HepG2 (cell line): ENCODE measurements around the gene SAPCD1. TPM values are rescaled to one million over a fixed set of nuclear protein-coding genes. Genes with fewer than 3 reads are reported as not detected.

Experiments
- CREB1 ChIP-seq, 2 experiments: fragments of 450-650 bp in 1 of 2; IDR thresholded peaks; 2 replicates each; pipeline ENCODE4 v1.6.1; 2016 to 2017; ENCODE audit warnings: control low read depth in 1 of 2, mild to moderate bottlenecking in 1 of 2, missing compliant biosample characterization in 1 of 2, missing genetic modification characterization in 1 of 2
- CSRNP2 ChIP-seq: sonication (generic); formaldehyde crosslinking; conservative IDR thresholded peaks from 2 replicates; pipeline ENCODE4 v1.8.0; 2022; ENCODE audit warnings: low read depth, missing genetic modification reagents
- ERF ChIP-seq: IDR thresholded peaks from 2 replicates; pipeline ENCODE4 v1.6.1; 2018; ENCODE audit warnings: missing biosample characterization, missing genetic modification reagents
- FOXC1 ChIP-seq: sonication (generic); formaldehyde crosslinking; IDR thresholded peaks from 2 replicates; pipeline ENCODE4 v1.8.0; 2022; ENCODE audit warnings: mild to moderate bottlenecking, missing genetic modification reagents, borderline replicate concordance
- GATAD2A ChIP-seq: IDR thresholded peaks from 2 replicates; pipeline ENCODE4 v1.6.1; 2016
- GFI1 ChIP-seq: sonication (generic); formaldehyde crosslinking; IDR thresholded peaks from 2 replicates; pipeline ENCODE4 v1.5.0; 2020; ENCODE audit warnings: missing genetic modification reagents, mild to moderate bottlenecking, borderline replicate concordance
- HNRNPLL ChIP-seq: fragments of 200-400 bp; formaldehyde crosslinking; IDR thresholded peaks from 2 replicates; pipeline ENCODE4 v1.6.1; 2017; ENCODE audit warnings: mild to moderate bottlenecking, low read depth, low read length; ENCODE audit not compliant: poor library complexity, severe bottlenecking
- KDM3A ChIP-seq: IDR thresholded peaks from 2 replicates; pipeline ENCODE4 v1.6.1; 2018; ENCODE audit warnings: low read depth, missing compliant biosample characterization
- LCORL ChIP-seq, 2 experiments: fragments of 450-650 bp in 1 of 2; sonication (generic) in 1 of 2; formaldehyde crosslinking in 1 of 2; IDR thresholded peaks; 2 replicates each; pipeline versions ENCODE4 v1.5.0 to v1.6.1; 2017 to 2020; ENCODE audit warnings: antibody characterized with exemption in 1 of 2, missing genetic modification reagents in 1 of 2
- PHF8 ChIP-seq: sonication (generic); formaldehyde crosslinking; IDR thresholded peaks from 2 replicates; pipeline ENCODE4 v1.5.0; 2020; ENCODE audit warnings: missing genetic modification reagents
- PITX1 ChIP-seq: sonication (generic); formaldehyde crosslinking; IDR thresholded peaks from 2 replicates; pipeline ENCODE4 v1.5.1; 2020; ENCODE audit warnings: mild to moderate bottlenecking, missing genetic modification reagents
- PPARG ChIP-seq: conservative IDR thresholded peaks from 2 replicates; pipeline ENCODE4 v1.6.1; 2016; ENCODE audit warnings: missing biosample characterization, missing genetic modification reagents
- RAD21 ChIP-seq: fragments of 450-650 bp; formaldehyde crosslinking; IDR thresholded peaks from 2 replicates; pipeline ENCODE4 v1.5.0; 2020; ENCODE audit warnings: mild to moderate bottlenecking
- RBFOX2 ChIP-seq: fragments of 200-400 bp; formaldehyde crosslinking; IDR thresholded peaks from 2 replicates; pipeline ENCODE4 v1.6.1; 2017; ENCODE audit warnings: low read depth, mild to moderate bottlenecking, low read length
- SOX6 ChIP-seq, 2 experiments: fragments of 450-650 bp in 1 of 2; sonication (generic) in 1 of 2; formaldehyde crosslinking in 1 of 2; IDR thresholded peaks; 2 replicates each; pipeline versions ENCODE4 v1.4.0 to v1.6.1; 2017 to 2020; ENCODE audit warnings: antibody characterized with exemption in 1 of 2, mild to moderate bottlenecking in 1 of 2, missing genetic modification reagents in 1 of 2
- ZIK1 ChIP-seq: sonication (generic); formaldehyde crosslinking; IDR thresholded peaks from 2 replicates; pipeline ENCODE4 v1.5.0; 2020; ENCODE audit warnings: mild to moderate bottlenecking, low read depth, missing genetic modification reagents, borderline replicate concordance
- ZNF136 ChIP-seq: sonication (generic); formaldehyde crosslinking; IDR thresholded peaks from 2 replicates; pipeline ENCODE4 v1.8.1; 2022; ENCODE audit warnings: low read depth, mild to moderate bottlenecking, moderate library complexity, missing genetic modification reagents
- ZNF17 ChIP-seq: sonication (generic); formaldehyde crosslinking; IDR thresholded peaks from 2 replicates; pipeline ENCODE4 v1.5.0; 2020; ENCODE audit warnings: mild to moderate bottlenecking, missing genetic modification reagents
- ZNF800 ChIP-seq: sonication (generic); formaldehyde crosslinking; IDR thresholded peaks from 2 replicates; pipeline ENCODE4 v1.4.0; 2020; ENCODE audit warnings: missing genetic modification reagents
- ZNF841 ChIP-seq: sonication (generic); formaldehyde crosslinking; IDR thresholded peaks from 2 replicates; pipeline ENCODE4 v1.8.1; 2023; ENCODE audit warnings: missing genetic modification reagents, borderline replicate concordance
- polyA plus RNA-seq, 8 experiments: library from polyadenylated mRNA; depleted of rRNA in 3 of 8; stranded (reverse) in 7 of 8; unstranded in 1 of 8; fragments of >200 nt; fragmentation: Illumina TruSeq in 4 of 8; extraction: Trizol in 4 of 8; gene quantifications; 2 replicates each; pipeline versions ENCODE4 v1.2.1 to v1.2.3, GENCODE V29; 2011 to 2016; ENCODE audit warnings: low read depth in 4 of 8, missing spikeins in 1 of 8, mixed read lengths in 1 of 8; ENCODE audit not compliant: insufficient read depth in 1 of 8
- total RNA-seq, 5 experiments: library from RNA; depleted of rRNA; stranded (reverse); fragments of >200 nt; fragmentation: Illumina TruSeq; extraction: Trizol; gene quantifications; 2 replicates each; pipeline ENCODE4 v1.2.3, GENCODE V29; 2016; ENCODE audit warnings: low read depth in 1 of 5
- TF ChIP-seq, protein P1 (sequence below): sonication (generic); formaldehyde crosslinking; IDR thresholded peaks from 2 replicates; pipeline ENCODE4 v1.5.1; 2020; ENCODE audit warnings: missing genetic modification reagents, mild to moderate bottlenecking, borderline replicate concordance
- TF ChIP-seq, protein P2 (sequence below): sonication (generic); formaldehyde crosslinking; IDR thresholded peaks from 2 replicates; pipeline ENCODE4 v1.8.1; 2023; ENCODE audit warnings: missing genetic modification reagents, mild to moderate bottlenecking, borderline replicate concordance
- TF ChIP-seq, protein P3 (sequence below): IDR thresholded peaks from 2 replicates; pipeline ENCODE4 v1.6.1; 2016; ENCODE audit warnings: mild to moderate bottlenecking, missing biosample characterization, missing genetic modification reagents

The SAPCD1 gene
- total and polyA plus RNA-seq, 2 of the 13 experiments (the other 11 are each of a cell fraction or from before 2014, with no cell fraction given): 2.5 to 3.9 TPM

- TF ChIP-seq CSRNP2: no peak
- 0 out of 2 replicates have a peak, but pooled peaks have one; percentile 8 for TF ChIP-seq RAD21 (CRISPR knock-in tag)
- peak; percentile 54; the same call in 1 of the 2 replicates for TF ChIP-seq GATAD2A
- TF ChIP-seq ZNF17 (CRISPR knock-in tag): no peak
- TF ChIP-seq PHF8 (CRISPR knock-in tag): peak; percentile 49
- no peak for TF ChIP-seq ZIK1 (CRISPR knock-in tag)
- TF ChIP-seq, protein P1, sequence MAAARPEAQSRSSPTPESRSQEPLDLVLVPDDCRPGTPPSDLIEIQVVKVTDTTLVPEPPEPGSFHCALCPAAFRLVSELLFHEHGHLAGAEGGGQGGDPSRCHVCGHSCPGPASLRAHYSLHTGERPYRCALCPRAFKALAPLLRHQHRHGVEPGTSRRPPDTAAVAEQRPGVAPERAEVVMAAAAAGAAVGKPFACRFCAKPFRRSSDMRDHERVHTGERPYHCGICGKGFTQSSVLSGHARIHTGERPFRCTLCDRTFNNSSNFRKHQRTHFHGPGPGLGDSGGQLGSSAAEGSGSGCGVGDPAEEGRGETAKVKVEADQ (CRISPR knock-in tag): peak; percentile 74; the same call in 1 of the 2 replicates
- peak; percentile 66; the same call in 1 of the 2 replicates for TF ChIP-seq ERF (CRISPR knock-in tag)
- TF ChIP-seq, protein P2, sequence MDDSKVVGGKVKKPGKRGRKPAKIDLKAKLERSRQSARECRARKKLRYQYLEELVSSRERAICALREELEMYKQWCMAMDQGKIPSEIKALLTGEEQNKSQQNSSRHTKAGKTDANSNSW (CRISPR knock-in tag): peak; percentile 75; the same call in 1 of the 2 replicates
- TF ChIP-seq RBFOX2: peak; percentile 69
- peak; percentile 44; the same call in 1 of the 2 replicates for TF ChIP-seq PITX1
- TF ChIP-seq, protein P3, sequence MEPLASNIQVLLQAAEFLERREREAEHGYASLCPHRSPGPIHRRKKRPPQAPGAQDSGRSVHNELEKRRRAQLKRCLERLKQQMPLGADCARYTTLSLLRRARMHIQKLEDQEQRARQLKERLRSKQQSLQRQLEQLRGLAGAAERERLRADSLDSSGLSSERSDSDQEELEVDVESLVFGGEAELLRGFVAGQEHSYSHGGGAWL (CRISPR knock-in tag): peak; percentile 74; the same call in 1 of the 2 replicates
- TF ChIP-seq CREB1 (IDR thresholded peaks at IDR 0.05): peak; percentile 33; the same call in 1 of the 2 replicates
- no peak for TF ChIP-seq CREB1 (CRISPR knock-in tag; IDR thresholded peaks at IDR 0.05)
- TF ChIP-seq KDM3A: 0 out of 2 replicates have a peak, but pooled peaks have one; percentile 19
- peak; percentile 52 for TF ChIP-seq HNRNPLL
- TF ChIP-seq GFI1 (CRISPR knock-in tag): peak; percentile 66; the same call in 1 of the 2 replicates
- TF ChIP-seq ZNF800 (CRISPR knock-in tag): no peak
- TF ChIP-seq PPARG (CRISPR knock-in tag): 0 out of 2 replicates have a peak, but pooled peaks have one; percentile 24
- TF ChIP-seq ZNF136 (CRISPR knock-in tag): peak; percentile 59; the same call in 1 of the 2 replicates
- no peak for TF ChIP-seq ZNF841
- no peak for TF ChIP-seq LCORL (IDR thresholded peaks at IDR 0.05)
- TF ChIP-seq LCORL (CRISPR knock-in tag; IDR thresholded peaks at IDR 0.05): peak; percentile 61
- TF ChIP-seq FOXC1 (CRISPR knock-in tag): 0 out of 2 replicates have a peak, but pooled peaks have one; percentile 44
- no peak for TF ChIP-seq SOX6 (IDR thresholded peaks at IDR 0.05)
- TF ChIP-seq SOX6 (CRISPR knock-in tag; IDR thresholded peaks at IDR 0.05): peak; percentile 38
Observed at GRCh38 chr6:31765910-31766794, 3.7 kb downstream of the SAPCD1 start (continued).
